Left ventricle myocardium superior (tissue), 1 donor: ENCODE results near the gene SH3PXD2A. TPM values are rescaled to one million over a fixed set of nuclear protein-coding genes. Genes with fewer than 3 reads are reported as not detected.

Experiments
- ATAC-seq: fragments of 200-7000 bp; cut with Tn5 transposase; one replicate; pipeline ENCODE4 v1.9.1; 2020; ENCODE audit warnings: mild to moderate bottlenecking, moderate library complexity
- DNase-seq: peaks from one replicate; pipeline ENCODE4 v3.0.0-alpha.2; 2020
- intact Hi-C: fragments of 100-400 bp; cut with micrococcal nuclease; formaldehyde crosslinking; loops from one replicate; pipeline ENCODE4 v1.11.0; 2022
- total RNA-seq: library from RNA; stranded (reverse); fragmentation: NEBNext Ultra II Directional; extraction: Animal tissue kit (Norgen Biotek cat#: 25700); gene quantifications from one replicate; pipeline ENCODE4 v1.2.1, GENCODE V29; 2021
- donor health status: DM: no; HTN: yes; CAD: no; lungs with severe emphysema.

SH3PXD2A gene
- total RNA-seq, 1 donor from 2014 or later = 28.6 TPM

GRCh38 chr10:103599211-103599610 lies 256.2 kb downstream of the SH3PXD2A start:
- ATAC-seq = no peak
- DNase-seq = no peak
- intact Hi-C loops = loop anchor here (5.0 kb wide), 1 partner anchor 88 kb away; no protein-coding TSS in a partner anchor

- ATAC-seq (peak; percentile 66), DNase-seq (no peak)
- intact Hi-C loops = loop anchor here (5.0 kb wide), 1 partner anchor 89 kb away; no protein-coding TSS in a partner anchor
Measured at GRCh38 chr10:103598654-103599115, 256.7 kb downstream of the SH3PXD2A start.

GRCh38 chr10:103597003-103597402 lies 258.4 kb downstream of the SH3PXD2A start:
- intact Hi-C loops = loop anchor here (5.0 kb wide), 1 partner anchor 90 kb away; no protein-coding TSS in a partner anchor
- DNase-seq (no peak), ATAC-seq (no peak)

GRCh38 chr10:103595933-103596726 lies 259.2 kb downstream of the SH3PXD2A start:
- intact Hi-C loops = loop anchor here (5.0 kb wide), 1 partner anchor 91 kb away; no protein-coding TSS in a partner anchor
- DNase-seq = no peak
- ATAC-seq = no peak

- ATAC-seq = no peak
- no peak for DNase-seq
- intact Hi-C loops = no loop called here
Measured at GRCh38 chr10:103593022-103593570, 262.3 kb downstream of the SH3PXD2A start.

- peak; percentile 44 for ATAC-seq
- intact Hi-C loops = no loop called here
- DNase-seq = no peak
Measured at GRCh38 chr10:103592186-103593021, 263.0 kb downstream of the SH3PXD2A start.

- intact Hi-C loops = no loop called here
- no peak for ATAC-seq
- no peak for DNase-seq
Measured at GRCh38 chr10:103590744-103591291, 264.6 kb downstream of the SH3PXD2A start.

GRCh38 chr10:103590060-103590459 lies 265.3 kb downstream of the SH3PXD2A start:
- intact Hi-C loops = no loop called here
- DNase-seq = no peak
- ATAC-seq = no peak

- ATAC-seq = no peak
Measured at GRCh38 chr10:103589074-103589630, 266.2 kb downstream of the SH3PXD2A start.

GRCh38 chr10:103587073-103587472 lies 268.3 kb downstream of the SH3PXD2A start:
- DNase-seq (no peak), ATAC-seq (no peak)
- intact Hi-C loops = no loop called here

More at GRCh38 chr10:103589074-103589630, 266.2 kb downstream of the SH3PXD2A start:
- intact Hi-C loops = no loop called here
- no peak for DNase-seq

- no peak for ATAC-seq
- no peak for DNase-seq
- intact Hi-C loops = no loop called here
Measured at GRCh38 chr10:103585011-103585405, 270.4 kb downstream of the SH3PXD2A start.

GRCh38 chr10:103584216-103585010 lies 271.0 kb downstream of the SH3PXD2A start:
- DNase-seq (peak; percentile 62), ATAC-seq (peak; percentile 45)
- intact Hi-C loops = no loop called here

- no peak for ATAC-seq
- intact Hi-C loops = no loop called here
- no peak for DNase-seq
Measured at GRCh38 chr10:103583871-103584215, 271.5 kb downstream of the SH3PXD2A start.

- ATAC-seq = no peak
- DNase-seq = no peak
- intact Hi-C loops = no loop called here
Measured at GRCh38 chr10:103582331-103583123, 272.8 kb downstream of the SH3PXD2A start.

- DNase-seq = no peak
- no peak for ATAC-seq
- intact Hi-C loops = no loop called here
Measured at GRCh38 chr10:103581499-103581898, 273.9 kb downstream of the SH3PXD2A start.

- DNase-seq (no peak), ATAC-seq (peak; percentile 54)
- intact Hi-C loops = no loop called here
Measured at GRCh38 chr10:103580430-103580829, 274.9 kb downstream of the SH3PXD2A start.

- intact Hi-C loops = no loop called here
- DNase-seq (no peak), ATAC-seq (no peak)
Measured at GRCh38 chr10:103580011-103580410, 275.4 kb downstream of the SH3PXD2A start.
